GM18519 (cell line): ENCODE data around the gene ABCA13.
"Not testable (repeated sequence)": the region's sequence is repeated elsewhere in the genome, so short reads cannot be mapped to it uniquely, and the experiment has no call there.

Experiments used
- ATAC-seq: cut with Tn5 transposase; IDR thresholded peaks from one replicate; pipeline ENCODE4 v1.9.1; 2021; ENCODE audit warnings: mild to moderate bottlenecking, moderate library complexity; ENCODE audit not compliant: unreplicated experiment, low FRiP score

The ABCA13 gene

DNA sequence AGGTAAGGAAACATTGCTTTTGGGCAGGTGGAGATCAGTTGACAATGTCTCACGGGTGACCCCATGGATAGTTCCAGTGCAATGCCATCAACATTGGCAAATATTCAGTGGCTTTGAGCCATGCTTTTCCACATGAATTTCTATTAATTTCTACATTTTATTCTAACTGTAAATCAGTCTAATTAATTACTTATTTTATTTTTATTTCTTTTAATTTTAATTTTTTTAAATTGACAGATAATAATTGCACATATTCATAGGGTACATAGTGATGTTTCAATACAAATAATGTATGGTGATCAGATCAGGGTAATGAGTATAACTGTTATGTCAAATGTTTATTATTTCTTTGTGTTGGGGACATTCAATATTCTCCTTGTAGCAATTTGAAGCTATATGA, 3.8 kb downstream of the ABCA13 start:
- no peak for ATAC-seq

DNA sequence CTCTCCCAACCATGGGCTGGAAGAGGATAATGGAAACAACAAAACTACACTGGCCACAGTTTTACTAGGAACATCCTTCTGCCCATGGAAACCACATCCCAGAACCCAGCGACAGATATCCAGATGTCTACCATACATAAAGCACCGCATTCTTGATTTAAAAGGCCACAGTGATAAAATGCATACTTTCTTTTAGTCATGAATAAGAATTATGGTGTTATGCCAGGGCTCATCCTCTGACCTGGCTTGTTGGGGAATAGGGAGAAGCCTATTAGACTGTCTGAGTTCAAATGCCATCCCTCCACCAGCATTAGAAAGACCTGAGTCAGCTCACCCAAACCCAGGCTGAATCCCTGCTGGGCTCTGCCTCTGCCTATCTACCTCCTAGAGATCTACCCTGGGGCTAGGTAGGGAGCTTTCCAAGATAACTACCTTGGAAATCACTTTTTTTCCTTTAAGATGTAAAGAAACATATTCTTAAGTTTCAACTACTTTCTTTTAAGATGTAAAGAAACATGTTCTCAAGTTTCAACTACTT, 5.2 kb downstream of the ABCA13 start:
- no peak for ATAC-seq

DNA sequence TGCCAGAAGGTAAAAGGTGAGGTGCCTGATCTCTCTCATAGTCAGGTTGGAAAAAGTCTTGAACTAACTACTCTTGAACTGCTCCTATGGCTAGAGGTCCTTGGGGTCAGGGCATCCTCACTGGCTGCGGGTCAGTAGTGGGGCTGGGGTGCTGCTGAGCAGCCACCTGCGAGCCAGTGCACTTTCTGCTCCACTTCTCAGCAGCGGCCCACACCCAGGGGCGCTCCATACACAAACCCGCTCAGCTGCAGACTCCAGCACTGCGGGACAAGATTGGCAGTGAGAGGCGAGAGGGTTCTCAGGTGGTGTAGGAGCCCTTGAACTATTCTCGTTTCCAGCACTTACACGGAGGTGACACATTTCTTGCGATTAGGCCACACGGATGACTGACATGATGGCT, 6.0 kb downstream of the ABCA13 start:
- ATAC-seq: no peak

GRCh38 chr7:48179496-48180030, 8.3 kb downstream of the ABCA13 start:
- no peak for ATAC-seq

DNA sequence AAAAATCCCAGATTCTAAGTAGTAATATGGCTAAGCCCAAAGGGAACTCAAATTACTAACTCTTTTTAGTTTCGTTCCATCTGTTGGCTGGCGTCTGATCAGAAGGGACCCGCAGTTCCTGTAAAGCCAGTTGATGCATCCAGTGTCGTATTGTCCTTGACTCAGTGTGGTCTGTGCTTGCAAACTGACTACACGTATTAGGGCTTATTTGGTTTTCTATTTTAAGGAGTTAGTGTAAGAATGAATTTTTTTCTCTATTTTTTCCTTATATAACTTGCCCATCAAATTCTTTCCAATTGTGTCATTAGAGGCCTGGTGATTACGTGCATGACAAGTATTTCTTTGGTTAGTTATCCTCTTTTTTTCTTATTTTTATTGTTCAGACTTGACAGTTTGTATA, 9.7 kb downstream of the ABCA13 start:
- ATAC-seq: no peak

DNA sequence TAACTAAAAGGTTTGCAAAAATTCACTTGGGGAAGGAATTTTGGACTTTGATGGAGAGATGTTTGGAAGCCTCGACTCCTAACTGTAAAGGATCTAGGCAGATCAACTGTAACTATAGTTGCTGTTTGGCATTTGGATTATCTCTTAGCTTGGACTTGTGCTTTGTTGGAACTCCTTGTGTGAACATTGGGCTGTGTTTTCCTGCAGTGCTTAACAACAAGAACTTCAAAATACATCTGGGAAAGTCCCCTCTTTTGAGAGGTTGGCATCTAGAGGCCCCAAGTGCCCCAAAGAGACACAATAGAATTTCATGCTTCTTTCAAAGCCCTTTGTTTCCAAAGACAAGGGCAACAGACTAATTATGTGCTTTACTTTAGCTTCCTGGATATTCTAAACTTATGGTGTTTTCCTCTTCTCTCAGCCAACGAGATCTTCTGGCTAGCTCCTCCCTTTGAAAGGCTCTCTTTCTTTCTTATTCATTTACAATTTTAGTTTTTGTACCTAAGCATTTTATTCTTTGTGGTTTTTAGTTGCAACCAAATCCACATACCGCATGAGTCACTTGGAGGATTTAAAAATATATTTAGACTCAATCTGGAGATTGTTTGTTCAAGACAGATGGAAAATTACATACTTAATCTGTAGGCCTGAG, 11.6 kb downstream of the ABCA13 start:
- ATAC-seq: no peak

- no peak for ATAC-seq
These were observed 12.1 kb downstream of the ABCA13 start for GRCh38 chr7:48183370-48183743.

DNA sequence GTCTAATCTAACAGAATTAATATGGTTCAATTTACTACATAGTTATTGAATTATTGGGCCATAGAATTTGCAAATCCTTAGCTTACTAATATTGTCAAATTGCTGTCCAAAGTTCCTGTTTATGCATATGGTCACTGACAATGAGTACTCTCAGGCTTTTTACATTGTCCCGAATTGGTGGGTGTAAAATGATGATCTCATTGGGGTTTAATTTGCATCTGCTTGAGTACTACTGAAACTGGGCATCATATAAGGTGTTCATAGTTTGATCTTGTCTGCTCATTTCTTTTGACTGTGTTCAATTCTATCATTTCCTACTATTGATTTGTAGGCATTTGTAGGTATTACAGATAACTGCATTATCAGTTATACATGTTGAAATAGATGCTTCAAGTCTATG, 12.7 kb downstream of the ABCA13 start:
- no peak for ATAC-seq

- no peak for ATAC-seq
These were observed 17.7 kb downstream of the ABCA13 start for GRCh38 chr7:48188776-48189520.

DNA sequence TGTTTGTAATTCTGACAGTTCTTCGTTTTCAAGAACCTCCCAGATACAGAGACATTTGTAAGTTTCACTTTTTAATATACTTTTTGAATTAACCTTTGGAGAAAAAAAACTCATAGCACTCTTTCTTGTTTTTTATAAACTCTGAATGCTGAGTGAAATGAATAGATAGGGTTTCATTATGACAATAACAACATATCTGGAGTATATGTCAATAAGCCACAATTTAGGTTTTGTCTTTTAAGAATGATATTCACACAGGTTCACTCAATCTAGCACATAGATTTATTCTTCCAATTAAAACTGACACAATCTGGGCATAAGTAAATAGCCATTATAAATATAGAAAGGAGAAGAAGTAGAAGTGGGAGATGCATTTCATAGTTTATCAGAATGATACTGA, 21.7 kb downstream of the ABCA13 start:
- no peak for ATAC-seq

- ATAC-seq: no peak
These were observed 22.2 kb downstream of the ABCA13 start for GRCh38 chr7:48193421-48193820.

DNA sequence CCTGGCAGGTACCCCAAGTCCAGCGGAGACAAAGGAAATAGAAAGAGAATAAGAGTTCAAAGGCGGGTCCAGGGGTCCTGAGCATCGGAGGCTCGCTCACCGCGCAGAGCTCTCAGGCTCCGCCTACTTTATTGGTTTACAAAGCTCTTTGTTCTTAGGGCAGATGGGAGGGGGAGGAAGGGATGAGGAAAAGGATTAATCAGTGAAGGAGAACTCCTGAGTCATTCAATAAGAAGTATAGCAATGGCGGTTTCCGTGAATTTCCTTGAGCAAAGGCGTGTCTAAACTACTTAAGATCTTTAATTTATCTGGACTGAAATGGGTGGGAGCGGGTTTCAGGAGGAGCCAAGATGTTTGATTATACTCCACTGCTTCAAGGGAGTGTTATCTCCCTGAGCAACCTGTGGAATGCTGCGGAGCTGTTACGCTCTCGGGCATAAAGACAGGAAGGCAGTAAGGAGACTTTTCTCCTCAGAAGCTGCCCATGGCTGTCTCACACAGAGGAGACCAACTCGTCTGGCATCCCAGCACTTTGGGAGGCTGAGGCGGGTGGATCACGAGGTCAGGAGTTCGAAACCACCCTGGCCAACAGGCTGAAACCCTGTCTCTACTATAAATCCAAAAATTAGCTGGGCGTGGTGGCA, 29.8 kb downstream of the ABCA13 start:
- not testable (repeated sequence) for ATAC-seq

GRCh38 chr7:48202916-48203315, 31.7 kb downstream of the ABCA13 start:
- not testable (repeated sequence) for ATAC-seq

- ATAC-seq: no peak
These were observed 36.0 kb downstream of the ABCA13 start for GRCh38 chr7:48207155-48207675.

- no peak for ATAC-seq
These were observed 37.8 kb downstream of the ABCA13 start for GRCh38 chr7:48209004-48209600.

DNA sequence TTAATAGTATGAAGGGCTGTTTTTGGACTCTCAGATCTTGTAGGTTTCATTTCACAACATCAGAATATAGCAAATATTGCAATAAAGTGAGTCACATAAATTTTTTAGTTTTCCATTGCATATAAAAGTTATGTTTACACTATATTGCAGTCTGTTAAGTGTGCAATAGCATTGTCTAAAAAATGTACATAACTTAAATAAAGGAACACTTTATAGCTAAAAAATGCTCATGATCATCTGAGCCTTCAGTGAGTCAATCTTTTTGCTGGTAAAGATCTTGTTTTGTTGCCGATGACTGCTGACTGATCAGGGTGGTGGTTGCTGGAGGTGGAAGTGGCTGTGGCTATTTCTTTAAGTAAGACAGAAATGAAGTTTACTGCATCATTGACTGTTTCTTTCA, 42.0 kb downstream of the ABCA13 start:
- ATAC-seq: no peak

DNA sequence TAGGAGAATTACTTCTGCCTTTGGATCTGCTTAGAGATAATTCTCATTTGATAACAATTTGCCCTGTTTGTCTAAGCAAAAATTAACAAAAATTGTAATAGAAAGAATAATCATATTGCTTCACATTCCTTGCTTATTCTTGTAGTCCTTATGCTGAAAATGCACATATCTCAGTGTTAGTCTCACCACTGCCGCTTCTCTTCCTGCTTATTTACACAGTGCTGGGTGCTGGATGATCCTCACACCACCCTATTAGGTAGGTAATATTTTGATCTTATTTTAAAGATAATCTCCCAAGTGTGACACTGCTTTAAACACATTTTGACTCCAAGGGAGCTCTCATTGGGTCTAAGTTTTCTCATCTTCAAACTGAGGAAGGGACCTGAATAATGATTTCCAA, 46.0 kb downstream of the ABCA13 start:
- ATAC-seq: no peak

- no peak for ATAC-seq
These were observed 46.5 kb downstream of the ABCA13 start for GRCh38 chr7:48217753-48218152.

DNA sequence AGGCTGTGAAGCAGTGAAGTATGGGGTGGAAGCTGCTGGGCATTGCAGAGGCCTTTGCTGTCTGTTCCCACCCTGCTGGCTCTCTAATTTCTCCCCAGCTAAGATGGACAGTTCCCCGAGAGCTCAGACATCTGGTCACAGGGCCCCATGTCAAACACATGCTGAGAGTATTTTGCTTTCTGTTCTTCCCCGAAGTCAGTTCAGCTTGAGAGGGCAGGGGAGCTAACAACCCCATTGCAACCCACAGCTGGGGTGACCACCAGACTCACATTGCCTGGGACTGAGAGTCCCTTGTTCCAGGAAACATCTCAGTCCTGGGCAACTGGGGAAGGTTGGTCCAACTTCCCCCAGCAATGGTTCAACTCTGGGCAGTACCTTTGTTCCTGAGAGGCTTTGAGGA, 52.8 kb downstream of the ABCA13 start:
- no peak for ATAC-seq

DNA sequence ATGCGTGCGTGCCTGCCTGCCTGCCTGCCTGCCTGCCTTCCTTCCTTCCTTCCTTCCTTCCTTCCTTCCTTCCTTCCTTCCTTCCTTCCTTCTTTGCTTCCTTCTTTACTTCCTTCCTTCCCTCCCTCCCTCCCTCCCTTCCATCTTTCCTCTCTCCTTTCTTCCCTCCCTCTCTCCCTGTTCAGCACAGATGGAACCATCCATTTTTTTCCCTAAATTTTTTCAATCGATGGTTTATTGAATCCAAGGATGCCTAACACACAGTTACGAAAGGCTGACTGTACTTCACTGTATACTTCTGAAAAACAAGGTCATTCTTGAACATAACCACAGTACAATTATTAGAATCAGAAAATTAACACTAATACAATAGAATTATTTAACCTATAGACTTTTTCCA, 53.8 kb downstream of the ABCA13 start:
- ATAC-seq: no peak

- no peak for ATAC-seq
These were observed 66.1 kb downstream of the ABCA13 start for GRCh38 chr7:48237354-48237753.
